GM23338 (cell line): ENCODE results near the gene DGCR8.

Experiments
- CREB1 ChIP-seq: fragments of 250-450 bp; sonication (Bioruptor Pico); IDR thresholded peaks from 2 replicates; pipeline ENCODE4 v1.5.0; 2020; ENCODE audit warnings: low read depth, mild to moderate bottlenecking, moderate library complexity
- ETS1 ChIP-seq: IDR thresholded peaks from 2 replicates; pipeline ENCODE4 v1.6.1; 2016; ENCODE audit warnings: antibody characterized with exemption
- EZH2 ChIP-seq: fragments of 200-600 bp; sonication (generic); IDR thresholded peaks from one replicate; pipeline ENCODE4 v1.8.0; 2017; ENCODE audit warnings: antibody characterized with exemption, mild to moderate bottlenecking, low read depth; ENCODE audit not compliant: unreplicated experiment
- EZH2phosphoT487 ChIP-seq: fragments of 200-600 bp; sonication (generic); IDR thresholded peaks from one replicate; pipeline ENCODE4 v1.8.1; 2018; ENCODE audit warnings: antibody characterized with exemption; ENCODE audit not compliant: unreplicated experiment
- JUNB ChIP-seq: IDR thresholded peaks from one replicate; pipeline ENCODE4 v1.6.1; 2016; ENCODE audit warnings: antibody characterized with exemption; ENCODE audit not compliant: unreplicated experiment
- NANOG ChIP-seq: IDR thresholded peaks from 2 replicates; pipeline ENCODE4 v1.6.1; 2016; ENCODE audit warnings: antibody characterized with exemption, borderline replicate concordance
- POLR2AphosphoS5 ChIP-seq: IDR thresholded peaks from 2 replicates; pipeline ENCODE4 v1.6.1; 2016; ENCODE audit warnings: antibody characterized with exemption, low read depth
- REST ChIP-seq: IDR thresholded peaks from one replicate; pipeline ENCODE4 v1.6.1; 2018; ENCODE audit warnings: antibody characterized with exemption; ENCODE audit not compliant: unreplicated experiment
- STAT1 ChIP-seq: IDR thresholded peaks from one replicate; pipeline ENCODE4 v1.6.1; 2016; ENCODE audit warnings: antibody characterized with exemption; ENCODE audit not compliant: unreplicated experiment
- ZNF114 ChIP-seq: fragments of 250-450 bp; sonication (Bioruptor Pico); IDR thresholded peaks from 2 replicates; pipeline ENCODE4 v1.5.0; 2020; ENCODE audit warnings: mild to moderate bottlenecking, moderate library complexity
- ZNF331 ChIP-seq: fragments of 250-450 bp; sonication (Bioruptor Pico); IDR thresholded peaks from 2 replicates; pipeline ENCODE4 v1.5.0; 2020; ENCODE audit warnings: low read depth, mild to moderate bottlenecking, moderate library complexity
- ZNF462 ChIP-seq: fragments of 250-450 bp; sonication (Bioruptor Pico); IDR thresholded peaks from 2 replicates; pipeline ENCODE4 v1.5.0; 2020; ENCODE audit warnings: mild to moderate bottlenecking, moderate library complexity
- TF ChIP-seq, protein P1 (sequence below), 2 experiments: fragments of 200-600 bp in 1 of 2; sonication (generic) in 1 of 2; conservative IDR thresholded peaks; 2 replicates each; pipeline versions ENCODE4 v1.5.1 to v1.6.1; 2016 to 2017; ENCODE audit warnings: antibody characterized with exemption in 2 of 2, low read depth in 2 of 2, mild to moderate bottlenecking in 2 of 2, moderate library complexity in 1 of 2

- TF ChIP-seq, protein P1, sequence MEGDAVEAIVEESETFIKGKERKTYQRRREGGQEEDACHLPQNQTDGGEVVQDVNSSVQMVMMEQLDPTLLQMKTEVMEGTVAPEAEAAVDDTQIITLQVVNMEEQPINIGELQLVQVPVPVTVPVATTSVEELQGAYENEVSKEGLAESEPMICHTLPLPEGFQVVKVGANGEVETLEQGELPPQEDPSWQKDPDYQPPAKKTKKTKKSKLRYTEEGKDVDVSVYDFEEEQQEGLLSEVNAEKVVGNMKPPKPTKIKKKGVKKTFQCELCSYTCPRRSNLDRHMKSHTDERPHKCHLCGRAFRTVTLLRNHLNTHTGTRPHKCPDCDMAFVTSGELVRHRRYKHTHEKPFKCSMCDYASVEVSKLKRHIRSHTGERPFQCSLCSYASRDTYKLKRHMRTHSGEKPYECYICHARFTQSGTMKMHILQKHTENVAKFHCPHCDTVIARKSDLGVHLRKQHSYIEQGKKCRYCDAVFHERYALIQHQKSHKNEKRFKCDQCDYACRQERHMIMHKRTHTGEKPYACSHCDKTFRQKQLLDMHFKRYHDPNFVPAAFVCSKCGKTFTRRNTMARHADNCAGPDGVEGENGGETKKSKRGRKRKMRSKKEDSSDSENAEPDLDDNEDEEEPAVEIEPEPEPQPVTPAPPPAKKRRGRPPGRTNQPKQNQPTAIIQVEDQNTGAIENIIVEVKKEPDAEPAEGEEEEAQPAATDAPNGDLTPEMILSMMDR (conservative IDR thresholded peaks at IDR 0.05; ENCODE audit: low read depth in 2 of 2), result no peak
- TF ChIP-seq ZNF331 (no peak), EZH2phosphoT487 (no peak), POLR2AphosphoS5 (no peak), CREB1 (no peak), EZH2 (no peak), REST (no peak), ETS1 (no peak), ZNF462 (CRISPR knock-in tag) (no peak), STAT1 (no peak), JUNB (no peak), ZNF114 (CRISPR knock-in tag) (no peak), NANOG (no peak)
Observed at GRCh38 chr22:20065896-20066616, 14.0 kb upstream of the DGCR8 start.
